Chondrocyte (in vitro differentiated cells): ENCODE results near the gene NFYC. TPM values are rescaled to one million over a fixed set of nuclear protein-coding genes. Genes with fewer than 3 reads are reported as not detected.

Experiments
- DNase-seq: peaks from one replicate; pipeline ENCODE4 v3.0.0; 2021; ENCODE audit warnings: mixed read lengths, low spot score
- H3K27ac Mint-ChIP-seq: one replicate; pipeline ENCODE4 v1.8.0; 2021; ENCODE audit warnings: mild to moderate bottlenecking, moderate library complexity, mixed read lengths; ENCODE audit not compliant: unreplicated experiment
- H3K27me3 Mint-ChIP-seq: 2 replicates; pipeline ENCODE4 v1.8.0; 2021; ENCODE audit warnings: low read depth, mixed read lengths
- H3K36me3 Mint-ChIP-seq: 2 replicates; pipeline ENCODE4 v1.8.0; 2021; ENCODE audit warnings: low read depth, mixed read lengths
- H3K4me1 Mint-ChIP-seq: 2 replicates; pipeline ENCODE4 v1.8.0; 2021; ENCODE audit warnings: low read depth, mild to moderate bottlenecking, mixed read lengths
- H3K4me3 Mint-ChIP-seq: one replicate; pipeline ENCODE4 v1.8.0; 2021; ENCODE audit warnings: mild to moderate bottlenecking, moderate library complexity, mixed read lengths; ENCODE audit not compliant: unreplicated experiment
- H3K9me3 Mint-ChIP-seq: 2 replicates; pipeline ENCODE4 v1.8.0; 2021; ENCODE audit warnings: low read depth, mixed read lengths
- total RNA-seq: library from RNA; stranded (reverse); gene quantifications from 3 replicates; pipeline ENCODE4 v1.2.1, GENCODE V29; 2021
- TF ChIP-seq, protein P1 (sequence below): fragments of 200-600 bp; sonication (generic); IDR thresholded peaks from 2 replicates; pipeline ENCODE4 v1.5.0; 2021; ENCODE audit warnings: antibody characterized with exemption, mild to moderate bottlenecking, moderate library complexity

The NFYC gene
- total RNA-seq, 1 donor from 2014 or later, result 35.8 TPM

DNA sequence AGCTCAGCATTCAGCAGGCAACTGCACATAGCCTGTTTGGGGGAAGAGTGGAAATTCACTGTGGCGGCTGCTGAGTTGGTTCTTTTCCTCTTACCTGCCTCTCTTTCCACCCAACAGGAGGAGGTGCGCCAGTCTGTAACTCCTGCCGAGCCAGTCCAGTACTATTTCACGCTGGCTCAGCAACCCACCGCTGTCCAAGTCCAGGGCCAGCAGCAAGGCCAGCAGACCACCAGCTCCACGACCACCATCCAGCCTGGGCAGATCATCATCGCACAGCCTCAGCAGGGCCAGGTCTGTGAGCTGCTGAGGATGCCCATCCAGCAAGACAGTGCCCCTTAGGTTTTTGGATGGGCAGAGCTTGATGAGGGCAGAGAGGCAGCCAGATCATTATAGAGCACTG is 66.5 kb downstream of the NFYC start:
- no peak for DNase-seq
- H3K9me3 Mint-ChIP-seq, result no peaks in the 10 kb centered on the region
- TF ChIP-seq, protein P1, sequence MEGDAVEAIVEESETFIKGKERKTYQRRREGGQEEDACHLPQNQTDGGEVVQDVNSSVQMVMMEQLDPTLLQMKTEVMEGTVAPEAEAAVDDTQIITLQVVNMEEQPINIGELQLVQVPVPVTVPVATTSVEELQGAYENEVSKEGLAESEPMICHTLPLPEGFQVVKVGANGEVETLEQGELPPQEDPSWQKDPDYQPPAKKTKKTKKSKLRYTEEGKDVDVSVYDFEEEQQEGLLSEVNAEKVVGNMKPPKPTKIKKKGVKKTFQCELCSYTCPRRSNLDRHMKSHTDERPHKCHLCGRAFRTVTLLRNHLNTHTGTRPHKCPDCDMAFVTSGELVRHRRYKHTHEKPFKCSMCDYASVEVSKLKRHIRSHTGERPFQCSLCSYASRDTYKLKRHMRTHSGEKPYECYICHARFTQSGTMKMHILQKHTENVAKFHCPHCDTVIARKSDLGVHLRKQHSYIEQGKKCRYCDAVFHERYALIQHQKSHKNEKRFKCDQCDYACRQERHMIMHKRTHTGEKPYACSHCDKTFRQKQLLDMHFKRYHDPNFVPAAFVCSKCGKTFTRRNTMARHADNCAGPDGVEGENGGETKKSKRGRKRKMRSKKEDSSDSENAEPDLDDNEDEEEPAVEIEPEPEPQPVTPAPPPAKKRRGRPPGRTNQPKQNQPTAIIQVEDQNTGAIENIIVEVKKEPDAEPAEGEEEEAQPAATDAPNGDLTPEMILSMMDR, result no peak
- H3K36me3 Mint-ChIP-seq, result peaks cover 37% of the 10 kb centered on the region
- H3K4me3 Mint-ChIP-seq, result no peak overlapping the region
- H3K4me1 Mint-ChIP-seq, result no peaks in the 10 kb centered on the region
- no peaks in the 10 kb centered on the region for H3K27me3 Mint-ChIP-seq
- H3K27ac Mint-ChIP-seq, result no peak overlapping the region

DNA sequence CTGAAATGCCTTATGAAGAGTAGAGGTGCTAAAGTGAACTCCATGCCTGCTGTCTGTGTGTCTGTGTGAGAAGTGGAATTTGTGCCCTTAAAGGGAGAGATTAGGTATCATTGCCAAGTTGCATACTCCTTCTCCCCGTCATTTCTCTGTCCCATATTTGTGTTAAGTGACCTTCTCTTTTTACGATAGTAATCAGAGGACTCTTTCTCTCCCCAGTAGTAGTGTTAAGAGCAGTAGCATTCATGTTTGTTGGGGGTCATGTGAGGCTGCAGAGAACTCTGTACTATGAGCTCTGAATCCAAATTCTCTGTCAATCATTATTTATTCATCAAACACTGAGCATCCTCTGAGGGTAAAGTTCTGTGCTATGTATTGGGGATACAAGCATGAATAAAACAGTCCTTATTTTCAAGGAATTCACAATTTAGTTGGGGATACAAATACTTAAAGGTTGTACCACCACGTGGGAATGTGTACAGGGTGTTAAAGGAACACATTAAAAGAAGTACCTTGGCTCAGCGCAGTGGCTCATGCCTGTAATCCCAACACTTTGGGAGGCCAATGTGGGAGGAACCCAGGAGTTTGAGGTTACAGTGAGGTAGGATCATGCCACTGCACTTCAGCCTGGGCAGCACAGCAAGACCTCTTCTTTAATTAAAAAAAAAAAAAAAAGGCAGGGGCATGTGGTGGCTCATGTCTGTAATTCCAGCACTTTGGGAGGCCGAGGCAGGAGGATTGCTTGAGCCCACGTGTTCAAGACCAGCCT is 67.3 kb downstream of the NFYC start:
- no peak overlapping the region for H3K4me3 Mint-ChIP-seq
- TF ChIP-seq, protein P1, result no peak
- no peaks in the 10 kb centered on the region for H3K27me3 Mint-ChIP-seq
- H3K9me3 Mint-ChIP-seq, result no peaks in the 10 kb centered on the region
- peaks cover 36% of the 10 kb centered on the region for H3K36me3 Mint-ChIP-seq
- DNase-seq, result no peak
- H3K27ac Mint-ChIP-seq, result no peak overlapping the region
- H3K4me1 Mint-ChIP-seq, result no peaks in the 10 kb centered on the region

- no peaks in the 10 kb centered on the region for H3K9me3 Mint-ChIP-seq
- no peaks in the 10 kb centered on the region for H3K4me1 Mint-ChIP-seq
- H3K27me3 Mint-ChIP-seq, result no peaks in the 10 kb centered on the region
- H3K4me3 Mint-ChIP-seq, result no peak overlapping the region
- H3K36me3 Mint-ChIP-seq, result peaks cover 28% of the 10 kb centered on the region
- no peak overlapping the region for H3K27ac Mint-ChIP-seq
- no peak for DNase-seq
- TF ChIP-seq, protein P1, result no peak
These were observed 69.5 kb downstream of the NFYC start for GRCh38 chr1:40760984-40761383.

DNA sequence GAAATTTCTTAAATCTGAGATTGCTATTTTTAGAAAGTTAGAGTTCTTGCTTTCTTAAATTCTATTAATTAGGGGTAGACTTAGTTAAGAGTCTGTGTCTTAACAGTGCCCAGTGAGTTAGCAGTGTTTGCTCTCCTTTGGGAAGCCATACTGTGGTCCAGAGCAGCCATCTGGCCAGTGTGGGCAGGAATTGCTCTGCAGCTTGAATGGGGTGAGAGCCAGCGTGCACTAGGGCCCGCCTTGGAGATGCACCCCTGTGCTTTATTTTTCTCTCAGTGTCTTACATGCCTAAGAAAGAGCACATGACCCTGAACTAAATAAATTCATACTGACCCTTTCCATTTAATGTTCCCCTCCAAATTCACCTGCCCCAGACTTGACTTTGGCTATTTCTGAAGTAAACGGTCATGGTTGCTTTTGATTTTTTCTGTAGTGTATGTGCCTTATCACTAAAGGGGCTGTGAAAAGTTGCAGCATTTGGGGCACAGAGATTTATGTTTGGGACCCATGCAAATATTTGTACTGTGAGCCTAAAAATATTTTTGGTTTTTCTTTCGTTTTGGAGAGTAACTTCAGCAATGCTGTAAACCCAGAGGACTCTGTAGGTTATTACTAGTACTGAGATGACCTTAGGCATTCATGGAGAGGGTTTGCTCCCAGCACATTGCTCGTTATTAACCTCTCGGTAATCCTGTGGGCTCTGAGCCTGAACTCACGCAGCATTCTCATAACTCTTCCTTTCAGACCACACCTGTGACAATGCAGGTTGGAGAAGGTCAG is 70.8 kb downstream of the NFYC start:
- TF ChIP-seq, protein P1, result no peak
- H3K4me1 Mint-ChIP-seq, result peaks cover 3% of the 10 kb centered on the region
- no peak overlapping the region for H3K27ac Mint-ChIP-seq
- DNase-seq, result no peak
- no peaks in the 10 kb centered on the region for H3K9me3 Mint-ChIP-seq
- no peak overlapping the region for H3K4me3 Mint-ChIP-seq
- H3K36me3 Mint-ChIP-seq, result peaks cover 35% of the 10 kb centered on the region
- H3K27me3 Mint-ChIP-seq, result no peaks in the 10 kb centered on the region

- TF ChIP-seq, protein P1, result no peak
- H3K27ac Mint-ChIP-seq, result no peak overlapping the region
- H3K27me3 Mint-ChIP-seq, result no peaks in the 10 kb centered on the region
- H3K36me3 Mint-ChIP-seq, result peaks cover 43% of the 10 kb centered on the region
- no peak overlapping the region for H3K4me3 Mint-ChIP-seq
- no peaks in the 10 kb centered on the region for H3K9me3 Mint-ChIP-seq
- DNase-seq, result no peak
- H3K4me1 Mint-ChIP-seq, result peaks cover 3% of the 10 kb centered on the region
These were observed 72.4 kb downstream of the NFYC start for GRCh38 chr1:40763742-40764532.
